Neuronal stem cell (in vitro differentiated cells): ENCODE results near the gene SAFB2.

Experiments used
- DNase-seq: peaks from one replicate; pipeline ENCODE4 v3.0.0-alpha.2; 2013; ENCODE audit warnings: low spot score
- H2AFZ ChIP-seq: one replicate; pipeline ENCODE4 v1.6.1; 2013; ENCODE audit warnings: mild to moderate bottlenecking, low read length, inconsistent platforms
- H2AK5ac ChIP-seq: 2 replicates; pipeline ENCODE4 v1.6.1; 2013; ENCODE audit warnings: low read depth, mild to moderate bottlenecking, inconsistent platforms, low read length, moderate library complexity, mixed read lengths
- H2BK120ac ChIP-seq: 2 replicates; pipeline ENCODE4 v1.6.1; 2013; ENCODE audit warnings: low read depth, mild to moderate bottlenecking, inconsistent platforms, low read length, moderate library complexity, mixed read lengths
- H2BK12ac ChIP-seq: one replicate; pipeline ENCODE4 v1.6.1; 2013; ENCODE audit warnings: low read length, inconsistent platforms
- H2BK15ac ChIP-seq: 2 replicates; pipeline ENCODE4 v1.6.1; 2013; ENCODE audit warnings: mild to moderate bottlenecking, low read length, inconsistent platforms, mixed read lengths
- H2BK5ac ChIP-seq: one replicate; pipeline ENCODE4 v1.6.1; 2013; ENCODE audit warnings: inconsistent platforms, mild to moderate bottlenecking, low read length, moderate library complexity
- H3K14ac ChIP-seq: one replicate; pipeline ENCODE4 v1.6.1; 2013; ENCODE audit warnings: low read length, inconsistent platforms
- H3K18ac ChIP-seq: 2 replicates; pipeline ENCODE4 v1.6.1; 2013; ENCODE audit warnings: low read length, inconsistent platforms
- H3K23ac ChIP-seq: 2 replicates; pipeline ENCODE4 v1.6.1; 2013; ENCODE audit warnings: low read depth, mild to moderate bottlenecking, mixed read lengths, low read length, inconsistent platforms; ENCODE audit not compliant: poor library complexity
- H3K27ac ChIP-seq: replicated peaks from 3 replicates; pipeline ENCODE4 v1.5.1; 2013; ENCODE audit warnings: low read length, inconsistent platforms
- H3K27me3 ChIP-seq, 3 experiments: 2 replicates each; pipeline ENCODE4 v1.6.1; 2013; ENCODE audit warnings: low read length in 3 of 3, mild to moderate bottlenecking in 2 of 3, inconsistent platforms in 1 of 3, low read depth in 1 of 3, mixed read lengths in 1 of 3, moderate library complexity in 1 of 3; ENCODE audit not compliant: control insufficient read depth in 3 of 3, insufficient read depth in 3 of 3
- H3K36me3 ChIP-seq, 2 donors: replicated peaks in 1 of 2; 2 replicates each; pipeline ENCODE4 v1.6.1; 2013; ENCODE audit warnings: low read length in 2 of 2; ENCODE audit not compliant: control insufficient read depth in 2 of 2, insufficient read depth in 2 of 2
- H3K4ac ChIP-seq: 2 replicates; pipeline ENCODE4 v1.6.1; 2013; ENCODE audit warnings: inconsistent platforms, mild to moderate bottlenecking, low read length, moderate library complexity
- H3K4me1 ChIP-seq, 2 donors: 1 replicate in 1 of 2; 2 replicates in 1 of 2; pipeline ENCODE4 v1.6.1; 2013; ENCODE audit warnings: low read length in 2 of 2, low read depth in 1 of 2; ENCODE audit not compliant: control insufficient read depth in 2 of 2, insufficient read depth in 1 of 2
- H3K4me2 ChIP-seq: one replicate; pipeline ENCODE4 v1.6.1; 2013; ENCODE audit warnings: mild to moderate bottlenecking, low read length, inconsistent platforms; ENCODE audit not compliant: insufficient read depth, poor library complexity, severe bottlenecking
- H3K4me3 ChIP-seq, 2 donors: 2 replicates each; pipeline ENCODE4 v1.5.1; 2013; ENCODE audit warnings: low read length in 2 of 2, mild to moderate bottlenecking in 2 of 2, inconsistent platforms in 1 of 2, moderate library complexity in 1 of 2
- H3K79me1 ChIP-seq: one replicate; pipeline ENCODE4 v1.6.1; 2013; ENCODE audit warnings: low read depth, mild to moderate bottlenecking, inconsistent platforms, low read length, moderate library complexity
- H3K9ac ChIP-seq: one replicate; pipeline ENCODE4 v1.6.1; 2013; ENCODE audit warnings: mild to moderate bottlenecking, low read depth, low read length, inconsistent platforms; ENCODE audit not compliant: poor library complexity
- H3K9me3 ChIP-seq, 2 donors: replicated peaks in 1 of 2; 2 replicates each; pipeline versions ENCODE3 to v1.6.1; 2013; ENCODE audit warnings: low read length in 2 of 2, mild to moderate bottlenecking in 2 of 2, inconsistent platforms in 1 of 2, low read depth in 1 of 2, mixed read lengths in 1 of 2, moderate library complexity in 1 of 2; ENCODE audit not compliant: control insufficient read depth in 2 of 2, insufficient read depth in 1 of 2
- H4K8ac ChIP-seq: one replicate; pipeline ENCODE4 v1.6.1; 2013; ENCODE audit warnings: low read depth, mild to moderate bottlenecking, inconsistent platforms, low read length, moderate library complexity
- H4K91ac ChIP-seq: one replicate; pipeline ENCODE4 v1.6.1; 2013; ENCODE audit warnings: low read length, low read depth, mild to moderate bottlenecking, inconsistent platforms; ENCODE audit not compliant: poor library complexity
- WGBS, 2 donors: extraction: QIAGEN DNeasy Blood & Tissue Kit; methylation state at CpG; one replicate each; pipeline ENCODE4 v1.1.7; 2013; ENCODE audit warnings: missing lambda C conversion rate in 2 of 2, mixed read lengths in 1 of 2; ENCODE audit not compliant: insufficient read length in 2 of 2, insufficient replicate concordance in 1 of 2; ENCODE audit errors: extremely low coverage in 2 of 2; 5-methylcytosine and 5-hydroxymethylcytosine counted together

SAFB2 gene

DNA sequence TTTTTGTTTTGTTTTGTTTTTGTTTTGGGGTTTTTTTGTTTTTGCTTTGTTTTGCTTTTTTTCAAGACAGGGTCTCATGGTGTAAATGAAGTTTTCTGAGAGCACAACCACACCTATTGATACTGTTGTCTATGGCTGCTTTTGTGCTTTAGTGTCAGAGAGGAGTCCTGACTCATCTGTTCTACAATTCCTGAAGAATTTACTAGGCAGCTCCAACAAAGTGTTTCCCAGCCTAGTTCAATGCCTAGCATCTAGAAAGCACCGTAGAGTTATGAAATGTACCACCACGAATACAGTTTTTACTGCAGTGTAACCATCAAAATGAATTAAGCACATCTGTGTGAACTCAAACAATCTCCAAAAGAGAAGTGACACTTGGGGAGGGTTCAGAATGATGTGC, 21.5 kb upstream of the SAFB2 start:
- Histone ChIP-seq H4K91ac (no peak overlapping the region), H2BK5ac (no peak overlapping the region), H3K4ac (no peak overlapping the region), H3K4me2 (no peak overlapping the region), H3K27me3 (no peaks in the 10 kb centered on the region), H3K4me3 (no peak overlapping the region), H3K4me1 (no peaks in the 10 kb centered on the region), H2AFZ (no peak overlapping the region), H3K27ac (no peak overlapping the region), H2BK12ac (no peak overlapping the region), H2AK5ac (no peak overlapping the region), H2BK15ac (no peak overlapping the region), H3K9me3 (no peaks in the 10 kb centered on the region), H3K79me1 (peaks cover 6% of the 10 kb centered on the region), H3K23ac (no peak overlapping the region), H2BK120ac (no peak overlapping the region), H3K14ac (no peak overlapping the region), H4K8ac (no peak overlapping the region), H3K18ac (no peak overlapping the region), H3K36me3 (peaks cover 37 to 90% of the 10 kb centered on the region in 2 donors), H3K9ac (no peak overlapping the region)
- no peak for DNase-seq
- WGBS, 2 donors: no CpG with 5 or more reads among the region's 2 CpGs

DNA sequence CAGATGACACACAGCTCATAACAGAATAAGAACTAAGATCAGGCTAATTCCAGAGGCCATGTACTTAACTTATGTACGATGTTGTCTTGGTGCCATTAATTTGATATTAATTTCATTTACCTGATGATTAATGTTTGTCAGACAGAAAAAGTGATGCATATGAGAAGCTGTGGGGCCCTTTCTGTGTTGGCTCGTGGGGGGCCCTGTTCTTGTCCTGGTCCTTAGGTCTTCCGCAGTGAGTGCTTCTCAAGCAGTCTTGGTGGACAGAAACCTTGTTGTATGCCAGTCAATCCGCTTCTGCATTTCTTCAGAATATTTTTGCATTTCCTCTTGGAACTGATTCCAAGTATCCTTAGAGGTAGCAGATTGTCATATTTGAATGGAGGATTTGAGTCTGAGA, 20.5 kb upstream of the SAFB2 start:
- no peak overlapping the region for H3K4me3 ChIP-seq
- no peak overlapping the region for H2AK5ac ChIP-seq
- H3K4me2 ChIP-seq: no peak overlapping the region
- DNase-seq: no peak
- no peaks in the 10 kb centered on the region for H3K9me3 ChIP-seq
- H3K4me1 ChIP-seq: no peaks in the 10 kb centered on the region
- H2AFZ ChIP-seq: no peak overlapping the region
- H3K27me3 ChIP-seq: no peaks in the 10 kb centered on the region
- no peak overlapping the region for H3K18ac ChIP-seq
- no peak overlapping the region for H2BK5ac ChIP-seq
- no peak overlapping the region for H3K23ac ChIP-seq
- no peak overlapping the region for H3K9ac ChIP-seq
- no peak overlapping the region for H2BK120ac ChIP-seq
- H3K79me1 ChIP-seq: peaks cover 6% of the 10 kb centered on the region
- no peak overlapping the region for H4K8ac ChIP-seq
- H3K27ac ChIP-seq: no peak overlapping the region
- WGBS, 2 donors: no CpG with 5 or more reads among the region's 4 CpGs
- no peak overlapping the region for H2BK12ac ChIP-seq
- peaks cover 37 to 94% of the 10 kb centered on the region in 2 donors for H3K36me3 ChIP-seq
- no peak overlapping the region for H3K14ac ChIP-seq
- H2BK15ac ChIP-seq: no peak overlapping the region
- no peak overlapping the region for H3K4ac ChIP-seq
- no peak overlapping the region for H4K91ac ChIP-seq

DNA sequence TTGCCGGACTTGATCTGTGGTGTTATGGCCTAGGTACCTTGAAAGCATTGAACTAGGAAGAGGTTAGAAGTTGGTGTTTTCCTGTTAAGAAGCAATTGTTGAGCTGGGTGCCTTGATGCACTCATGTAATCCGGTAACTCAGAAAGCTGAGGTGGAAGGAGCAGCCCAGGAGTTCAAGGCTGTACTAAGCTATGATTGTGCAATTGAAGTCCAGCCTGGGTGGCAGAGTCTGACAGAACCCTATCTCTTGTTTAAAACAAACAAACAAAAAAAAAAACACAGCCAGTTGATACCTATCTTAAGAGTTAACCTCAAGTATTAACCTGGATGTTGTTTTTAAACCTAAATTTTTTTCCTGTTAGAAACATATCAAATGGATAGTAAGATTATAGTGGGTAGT, 19.6 kb upstream of the SAFB2 start:
- peaks cover 9% of the 10 kb centered on the region for H3K79me1 ChIP-seq
- H2AK5ac ChIP-seq: no peak overlapping the region
- H3K18ac ChIP-seq: no peak overlapping the region
- no peak overlapping the region for H2BK15ac ChIP-seq
- H4K8ac ChIP-seq: no peak overlapping the region
- no peak overlapping the region for H2AFZ ChIP-seq
- H3K4me2 ChIP-seq: no peak overlapping the region
- H4K91ac ChIP-seq: no peak overlapping the region
- H3K9ac ChIP-seq: no peak overlapping the region
- peaks cover 32 to 94% of the 10 kb centered on the region in 2 donors for H3K36me3 ChIP-seq
- no peak overlapping the region for H2BK12ac ChIP-seq
- no peak overlapping the region for H3K23ac ChIP-seq
- no peaks in the 10 kb centered on the region for H3K9me3 ChIP-seq
- H2BK5ac ChIP-seq: no peak overlapping the region
- no peak overlapping the region for H3K14ac ChIP-seq
- H3K4ac ChIP-seq: no peak overlapping the region
- no CpG with 5 or more reads among the region's 2 CpGs for WGBS, 2 donors
- H3K27me3 ChIP-seq: no peaks in the 10 kb centered on the region
- H3K4me1 ChIP-seq: no peaks in the 10 kb centered on the region
- H2BK120ac ChIP-seq: no peak overlapping the region
- no peak for DNase-seq
- no peak overlapping the region for H3K4me3 ChIP-seq
- H3K27ac ChIP-seq: no peak overlapping the region

DNA sequence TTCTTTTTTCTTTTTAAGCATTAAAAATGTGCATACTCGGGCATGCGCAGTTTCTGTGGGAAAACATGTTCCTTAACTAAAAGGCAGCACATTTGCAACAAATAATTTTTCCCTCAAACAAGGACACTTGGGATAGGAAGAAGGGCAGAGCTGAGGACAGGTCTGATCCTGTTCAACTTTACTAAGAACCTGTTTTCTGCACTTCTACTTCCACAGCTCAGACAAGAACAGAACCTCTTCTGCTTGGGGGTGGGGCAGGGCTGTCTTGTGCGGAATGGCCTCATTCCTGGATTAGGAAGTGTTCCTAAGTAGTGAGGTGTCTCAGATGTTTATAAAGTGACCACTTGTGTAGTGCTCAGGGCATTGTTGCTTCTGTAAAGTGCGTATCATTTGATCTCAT, 18.6 kb upstream of the SAFB2 start:
- H4K8ac ChIP-seq: no peak overlapping the region
- DNase-seq: no peak
- peaks cover 24 to 91% of the 10 kb centered on the region in 2 donors for H3K36me3 ChIP-seq
- no peak overlapping the region for H3K14ac ChIP-seq
- H3K27me3 ChIP-seq: no peaks in the 10 kb centered on the region
- H4K91ac ChIP-seq: no peak overlapping the region
- no peak overlapping the region for H2AFZ ChIP-seq
- WGBS, 2 donors: no CpG with 5 or more reads among the region's 4 CpGs
- H2AK5ac ChIP-seq: no peak overlapping the region
- no peak overlapping the region for H2BK15ac ChIP-seq
- H3K9ac ChIP-seq: no peak overlapping the region
- no peak overlapping the region for H2BK5ac ChIP-seq
- peaks cover 9% of the 10 kb centered on the region for H3K79me1 ChIP-seq
- H3K9me3 ChIP-seq: no peaks in the 10 kb centered on the region
- no peak overlapping the region for H2BK120ac ChIP-seq
- H3K18ac ChIP-seq: no peak overlapping the region
- no peak overlapping the region for H3K23ac ChIP-seq
- H3K4me3 ChIP-seq: no peak overlapping the region
- H3K4ac ChIP-seq: no peak overlapping the region
- no peaks in the 10 kb centered on the region for H3K4me1 ChIP-seq
- H3K4me2 ChIP-seq: no peak overlapping the region
- no peak overlapping the region for H2BK12ac ChIP-seq
- H3K27ac ChIP-seq: no peak overlapping the region
